ENCODE results near the gene CPNE1.

CPNE1 gene

GRCh38 chr20:35600176-35600992, 64.3 kb downstream of the CPNE1 start:
- no peak for DNase-seq (ENCODE audit: low read depth)

- DNase-seq (ENCODE audit: low read depth) = no peak
These were observed 65.0 kb downstream of the CPNE1 start for GRCh38 chr20:35599776-35600120.

- no peak for DNase-seq (ENCODE audit: low read depth)
These were observed 65.6 kb downstream of the CPNE1 start for GRCh38 chr20:35598899-35599775.

GRCh38 chr20:35598476-35598875, 66.2 kb downstream of the CPNE1 start:
- no peak for DNase-seq (ENCODE audit: low read depth)

DNA sequence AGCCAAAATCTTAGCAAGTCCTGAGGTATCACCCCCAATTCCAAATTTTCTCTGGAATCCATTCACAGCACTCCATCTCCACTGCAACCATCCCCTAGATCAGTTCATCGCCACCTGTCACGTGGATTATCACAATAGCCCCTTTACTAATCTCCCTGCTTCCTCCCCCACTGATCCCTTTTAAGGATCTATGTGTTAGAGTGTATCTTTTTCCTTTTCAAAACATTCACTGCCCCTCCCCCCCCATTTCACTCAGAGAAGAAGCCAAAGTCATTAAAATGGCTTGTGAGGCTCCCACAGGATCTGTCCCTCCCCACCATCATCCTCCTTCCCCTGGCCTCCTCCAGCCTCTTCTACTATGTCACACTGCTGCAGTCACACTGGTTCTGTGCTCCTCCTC, 67.5 kb downstream of the CPNE1 start:
- no peak for DNase-seq (ENCODE audit: low read depth)

GRCh38 chr20:35595901-35596300, 68.8 kb downstream of the CPNE1 start:
- DNase-seq (ENCODE audit: low read depth) = no peak

GRCh38 chr20:35595456-35595855, 69.2 kb downstream of the CPNE1 start:
- DNase-seq (ENCODE audit: low read depth) = no peak

- DNase-seq (ENCODE audit: low read depth) = no peak
These were observed 72.2 kb downstream of the CPNE1 start for GRCh38 chr20:35592339-35592974.

DNA sequence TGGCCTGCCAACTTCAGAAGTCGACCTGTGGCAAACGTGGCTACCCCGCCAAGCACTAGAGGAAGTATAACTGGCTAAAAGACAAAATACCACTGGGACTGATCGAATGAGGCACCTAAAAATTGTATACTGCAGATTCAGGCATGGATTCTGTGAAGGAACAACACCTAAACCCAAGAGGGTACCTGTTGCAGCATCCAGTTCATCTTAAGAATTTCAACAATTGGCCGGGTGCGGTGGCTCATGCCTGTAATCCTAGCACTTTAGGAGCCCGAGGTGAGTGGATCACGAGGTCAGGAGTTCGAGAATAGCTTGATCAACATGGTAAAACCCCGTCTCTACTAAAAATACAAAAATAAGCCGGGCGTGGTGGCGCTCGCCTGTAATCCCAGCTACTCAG, 76.3 kb downstream of the CPNE1 start:
- DNase-seq (ENCODE audit: low read depth) = no peak

DNA sequence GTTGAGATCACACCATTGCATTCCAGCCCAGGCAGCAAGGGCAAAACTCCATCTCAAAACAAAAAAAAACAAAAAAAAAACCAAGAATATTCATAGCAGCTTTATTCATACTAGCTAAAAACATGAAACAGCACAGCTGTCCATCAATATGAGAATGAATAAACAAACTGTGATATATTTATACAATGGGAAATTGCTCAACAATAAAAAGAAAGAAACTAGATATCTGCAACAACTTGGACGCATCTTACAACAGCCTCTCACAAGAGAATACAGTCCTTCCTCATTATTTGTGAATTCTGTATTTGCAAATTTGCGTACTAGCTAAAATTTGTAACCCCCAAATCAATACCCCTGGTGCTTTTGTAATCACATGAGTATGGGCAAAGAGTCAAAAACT, 77.3 kb downstream of the CPNE1 start:
- DNase-seq (ENCODE audit: low read depth) = peak; percentile 51

DNA sequence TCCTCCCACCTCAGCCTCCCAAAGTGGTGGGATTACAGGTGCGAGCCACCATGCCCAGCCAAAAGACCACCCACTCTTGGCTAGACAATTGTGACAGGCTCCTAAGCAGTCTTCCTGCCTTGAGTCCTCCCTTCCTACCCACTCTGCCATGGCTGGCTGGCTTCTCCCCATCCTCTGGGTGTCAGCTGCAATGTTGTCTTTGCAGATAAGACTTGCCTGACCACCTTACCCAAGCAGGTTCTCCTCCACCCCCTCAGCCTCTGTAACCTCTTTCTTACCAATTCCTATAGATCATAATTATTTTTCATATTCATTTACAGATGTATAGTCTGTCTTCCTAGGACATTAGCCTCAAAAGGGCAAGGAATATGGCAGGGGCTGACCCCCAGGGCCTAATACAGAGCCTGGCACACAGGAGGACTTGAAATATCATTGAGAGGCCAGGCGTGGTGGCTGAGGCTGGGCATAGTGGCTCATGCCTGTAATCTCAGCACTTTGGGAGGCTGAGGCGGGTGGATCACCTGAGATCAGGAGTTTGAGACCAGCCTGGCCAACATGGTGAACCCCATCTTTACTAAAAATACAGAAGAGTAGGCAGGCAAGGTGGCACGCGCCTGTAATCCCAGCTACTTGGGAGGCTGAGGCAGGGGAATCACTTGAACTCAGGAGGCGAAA, 77.8 kb downstream of the CPNE1 start:
- no peak for DNase-seq (ENCODE audit: low read depth)

DNA sequence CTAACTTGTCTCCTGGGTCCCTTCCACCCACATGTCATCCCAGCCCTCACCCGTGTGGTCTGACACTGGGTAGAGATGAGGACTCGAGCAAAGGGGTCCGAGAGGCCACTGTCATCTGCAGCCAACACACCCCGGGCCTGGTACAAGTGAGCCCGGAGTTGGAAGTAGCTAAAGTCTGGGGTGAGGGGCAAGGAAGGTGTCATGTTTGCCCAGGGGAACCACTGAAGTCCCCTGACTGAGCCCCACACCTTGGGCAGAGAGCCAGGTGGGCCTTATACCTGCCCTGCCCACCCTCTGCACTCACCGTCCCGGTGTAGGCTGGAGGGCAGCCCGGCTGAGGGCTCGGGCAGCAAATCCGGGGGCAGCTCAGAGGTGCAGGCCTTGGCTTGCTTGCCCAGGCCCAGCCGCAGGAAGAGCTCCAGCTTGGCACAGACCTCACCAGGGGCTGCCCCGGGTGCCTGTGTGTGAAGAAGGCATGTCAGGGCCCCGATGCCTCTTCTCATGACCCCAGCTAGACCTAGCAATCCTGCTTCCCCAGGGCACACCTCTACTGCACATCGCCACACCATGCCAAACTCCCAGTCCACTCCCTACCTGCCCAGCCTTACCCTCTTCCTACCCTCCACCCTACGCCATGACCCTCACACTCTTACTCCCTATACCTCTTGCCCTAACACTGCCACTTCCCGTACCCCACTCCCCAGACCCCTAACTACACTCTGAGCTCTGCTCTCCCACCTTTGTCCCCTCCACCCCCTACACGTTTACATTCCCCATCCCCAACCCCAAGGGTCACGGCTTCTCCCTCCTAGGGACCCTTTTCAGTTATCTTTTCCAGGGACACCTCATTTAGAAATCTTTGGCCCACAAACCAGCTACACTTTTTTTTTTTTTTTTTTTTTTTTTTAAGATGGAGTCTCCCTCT, 80.8 kb downstream of the CPNE1 start:
- DNase-seq (ENCODE audit: low read depth) = no peak

GRCh38 chr20:35582741-35583404, 81.8 kb downstream of the CPNE1 start:
- DNase-seq (ENCODE audit: low read depth) = no peak

GRCh38 chr20:35582131-35582530, 82.6 kb downstream of the CPNE1 start:
- DNase-seq (ENCODE audit: low read depth) = no peak

DNA sequence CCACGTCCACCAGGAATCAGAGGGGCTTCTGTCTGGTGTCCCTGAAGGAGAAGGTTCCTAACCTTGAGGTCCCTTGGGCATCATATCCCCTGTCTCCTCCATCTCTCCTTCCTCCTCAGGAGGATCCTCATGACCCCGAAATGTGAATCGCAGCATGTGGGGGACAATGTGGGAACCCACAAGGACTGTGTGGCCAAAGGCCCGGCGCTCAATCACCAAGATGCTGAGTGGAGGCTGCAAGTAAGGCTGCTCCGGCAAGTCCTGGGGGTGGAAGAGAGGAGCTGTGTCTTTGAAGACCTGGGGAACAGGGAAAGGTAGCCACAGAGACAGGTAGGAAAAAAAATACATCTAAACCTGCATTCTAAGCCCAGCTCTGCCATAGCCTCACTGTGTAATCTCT, 85.5 kb downstream of the CPNE1 start:
- DNase-seq (ENCODE audit: low read depth) = no peak

- no peak for DNase-seq (ENCODE audit: low read depth)
These were observed 86.2 kb downstream of the CPNE1 start for GRCh38 chr20:35578469-35578868.

GRCh38 chr20:35576816-35577215, 87.9 kb downstream of the CPNE1 start:
- DNase-seq (ENCODE audit: low read depth) = no peak

Data from fibroblast of gingiva (primary cell).